Fibroblast of pulmonary artery (primary cell): ENCODE measurements around the gene LARGE1.

Source experiments
- DNase-seq: peaks from one replicate; pipeline ENCODE4 v3.0.0-alpha.2; 2010; ENCODE audit warnings: low read depth
- H3K4me3 ChIP-seq: replicated peaks from 2 replicates; pipeline ENCODE4 v1.5.1; 2011; ENCODE audit warnings: low read depth, mild to moderate bottlenecking, control low read depth, low read length, moderate library complexity
- TF ChIP-seq, protein P1 (sequence below): IDR thresholded peaks from 2 replicates; pipeline ENCODE4 v1.5.1; 2011; ENCODE audit warnings: mild to moderate bottlenecking, control low read depth, low read length, inconsistent platforms; ENCODE audit errors: missing control alignments

The LARGE1 gene

DNA sequence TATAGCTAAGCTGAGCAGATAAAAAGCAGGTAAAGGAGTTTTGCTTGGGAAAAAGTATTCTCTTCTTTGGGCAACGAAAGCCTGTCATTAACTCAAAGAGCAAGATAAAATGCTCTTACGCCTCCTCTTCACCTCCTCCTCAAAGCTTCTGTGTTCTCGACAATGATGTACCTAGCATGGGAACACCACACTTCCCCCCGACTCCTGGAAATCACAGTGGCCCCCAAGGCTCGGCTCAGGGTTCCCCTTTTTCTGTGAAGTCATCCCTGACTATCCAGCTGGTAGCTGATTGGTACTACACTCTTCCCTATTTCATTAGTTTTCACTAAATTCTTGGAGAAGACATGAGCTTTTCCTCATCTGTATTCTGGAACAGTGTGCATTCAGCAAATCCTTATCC is 336.1 kb downstream of the LARGE1 start:
- TF ChIP-seq, protein P1, sequence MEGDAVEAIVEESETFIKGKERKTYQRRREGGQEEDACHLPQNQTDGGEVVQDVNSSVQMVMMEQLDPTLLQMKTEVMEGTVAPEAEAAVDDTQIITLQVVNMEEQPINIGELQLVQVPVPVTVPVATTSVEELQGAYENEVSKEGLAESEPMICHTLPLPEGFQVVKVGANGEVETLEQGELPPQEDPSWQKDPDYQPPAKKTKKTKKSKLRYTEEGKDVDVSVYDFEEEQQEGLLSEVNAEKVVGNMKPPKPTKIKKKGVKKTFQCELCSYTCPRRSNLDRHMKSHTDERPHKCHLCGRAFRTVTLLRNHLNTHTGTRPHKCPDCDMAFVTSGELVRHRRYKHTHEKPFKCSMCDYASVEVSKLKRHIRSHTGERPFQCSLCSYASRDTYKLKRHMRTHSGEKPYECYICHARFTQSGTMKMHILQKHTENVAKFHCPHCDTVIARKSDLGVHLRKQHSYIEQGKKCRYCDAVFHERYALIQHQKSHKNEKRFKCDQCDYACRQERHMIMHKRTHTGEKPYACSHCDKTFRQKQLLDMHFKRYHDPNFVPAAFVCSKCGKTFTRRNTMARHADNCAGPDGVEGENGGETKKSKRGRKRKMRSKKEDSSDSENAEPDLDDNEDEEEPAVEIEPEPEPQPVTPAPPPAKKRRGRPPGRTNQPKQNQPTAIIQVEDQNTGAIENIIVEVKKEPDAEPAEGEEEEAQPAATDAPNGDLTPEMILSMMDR = no peak
- H3K4me3 ChIP-seq = no peak overlapping the region
- no peak for DNase-seq

DNA sequence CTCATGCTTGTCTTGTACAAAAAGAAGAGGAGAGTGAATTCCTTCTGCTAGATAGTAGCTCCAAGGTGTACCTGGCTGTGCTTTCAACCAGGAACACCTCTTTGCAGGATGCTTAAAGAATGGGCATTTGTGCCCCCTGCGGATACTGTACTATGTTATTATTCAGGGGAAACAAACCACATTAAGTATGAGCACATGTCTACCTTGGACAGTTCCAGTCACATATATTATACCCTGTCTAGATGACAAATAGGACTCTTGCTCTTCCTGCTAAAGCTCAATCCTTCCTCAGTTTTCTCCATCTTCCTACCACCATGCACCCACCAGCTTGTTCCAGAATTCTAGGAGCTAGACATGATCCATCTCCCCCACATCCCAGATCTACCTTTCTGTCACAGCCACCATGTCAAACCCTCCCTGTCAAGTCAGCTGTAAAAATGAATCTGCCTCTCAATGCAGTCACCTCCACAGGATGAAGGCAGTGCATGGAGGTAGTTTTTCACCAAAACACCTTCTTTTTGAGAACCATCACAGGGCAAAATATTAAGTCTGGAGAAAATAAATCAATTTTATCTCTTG is 337.4 kb downstream of the LARGE1 start:
- no peak for DNase-seq
- no peak overlapping the region for H3K4me3 ChIP-seq
- TF ChIP-seq, protein P1 = no peak

DNA sequence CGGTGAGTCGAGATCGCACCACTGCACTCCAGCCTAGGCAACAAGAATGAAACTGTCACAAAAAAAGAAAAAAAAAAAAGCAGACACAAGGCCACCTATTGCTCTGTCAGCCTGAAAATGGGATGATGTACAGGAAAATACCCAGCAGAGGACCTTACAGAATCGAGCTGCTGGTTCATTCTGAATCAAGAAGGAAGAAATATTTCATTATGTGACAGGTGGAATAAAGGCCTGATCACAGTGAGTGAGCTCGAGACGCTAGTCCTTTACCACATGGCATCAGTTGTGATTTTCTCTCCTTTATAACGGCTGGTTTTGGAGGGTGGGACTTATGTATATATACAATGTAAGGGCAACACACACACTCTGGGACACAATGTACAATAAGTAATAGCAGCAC is 340.0 kb downstream of the LARGE1 start:
- no peak for DNase-seq
- no peak overlapping the region for H3K4me3 ChIP-seq

DNA sequence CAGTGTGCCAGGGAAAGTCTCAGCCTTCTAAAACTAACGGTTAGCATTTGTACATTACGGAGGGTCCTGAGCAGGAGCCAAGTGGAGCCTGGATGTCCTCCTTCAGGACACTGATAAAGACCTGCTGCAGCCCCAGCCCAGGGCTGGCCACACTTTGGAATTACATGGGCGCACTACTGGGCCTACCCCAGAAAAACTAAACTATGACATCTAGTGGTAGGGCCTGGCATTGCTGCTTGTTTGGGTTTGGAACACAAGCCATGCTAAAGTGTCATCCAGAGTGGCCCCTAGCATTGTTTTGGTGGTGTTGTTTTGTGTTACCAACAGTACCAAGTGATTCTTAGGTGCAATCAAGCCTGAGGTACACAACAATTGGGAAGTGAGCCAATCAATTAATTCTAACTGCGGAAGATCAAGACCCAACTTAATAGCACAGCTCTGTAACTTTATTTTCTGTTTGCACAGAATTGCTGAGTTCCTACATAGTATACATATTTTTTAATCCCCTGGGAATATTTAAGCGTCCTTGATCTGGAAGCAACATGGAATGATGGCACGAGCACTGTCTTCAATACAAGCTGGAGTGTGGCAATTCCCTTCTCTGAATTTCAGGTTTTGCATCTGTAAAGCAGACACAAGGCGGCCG is 340.7 kb downstream of the LARGE1 start:
- H3K4me3 ChIP-seq = no peak overlapping the region
- TF ChIP-seq, protein P1 = peak; percentile 93
- peak; percentile 53 for DNase-seq

More for the DNA sequence above, 340.0 kb downstream of the LARGE1 start:
- TF ChIP-seq, protein P1 = no peak

DNA sequence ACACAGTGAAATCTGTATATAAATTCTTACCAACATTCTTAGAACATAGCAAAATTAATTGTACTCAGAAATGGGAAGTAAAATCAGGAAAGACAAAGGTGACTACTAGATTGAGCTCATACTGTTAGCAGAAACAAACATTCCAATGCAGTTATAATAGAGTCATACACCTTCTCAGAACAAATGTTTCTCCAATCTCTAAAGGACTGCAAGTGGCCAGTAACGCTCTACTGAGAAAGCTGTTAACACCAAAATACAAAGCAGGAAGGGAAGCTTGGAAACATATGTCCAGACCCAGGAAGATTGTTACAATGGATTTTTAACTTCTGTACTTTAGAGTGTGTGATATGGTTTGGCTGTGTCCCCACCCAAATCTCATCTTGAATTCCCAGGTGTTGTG is 341.5 kb downstream of the LARGE1 start:
- DNase-seq = no peak
- TF ChIP-seq, protein P1 = no peak
- H3K4me3 ChIP-seq = no peak overlapping the region

DNA sequence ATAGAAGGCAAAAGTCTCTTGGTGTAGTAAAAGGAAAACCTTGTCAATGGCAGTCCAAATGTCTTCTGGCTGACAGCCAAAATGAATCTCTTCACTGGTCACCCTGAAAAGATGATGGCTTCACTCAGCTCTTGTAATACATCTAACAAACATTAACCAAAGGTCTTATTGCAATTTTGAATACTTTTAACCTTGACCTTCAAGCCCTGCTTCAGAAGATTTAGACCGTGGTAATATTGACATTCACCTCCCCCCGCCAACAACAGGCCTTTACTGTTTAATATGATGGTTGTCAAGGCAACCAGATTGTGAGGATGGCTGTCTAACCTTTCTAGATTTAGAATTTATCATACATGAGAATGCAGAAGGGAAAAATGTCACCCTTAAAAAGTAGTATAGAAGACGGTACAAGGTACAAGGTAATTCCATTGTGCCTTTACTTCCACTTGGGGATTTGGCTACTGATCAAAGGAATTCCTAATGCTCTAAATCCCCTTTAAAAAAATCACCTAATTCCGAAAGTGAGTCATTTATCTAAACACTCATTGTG is 342.3 kb downstream of the LARGE1 start:
- H3K4me3 ChIP-seq = no peak overlapping the region
- TF ChIP-seq, protein P1 = no peak
- no peak for DNase-seq

DNA sequence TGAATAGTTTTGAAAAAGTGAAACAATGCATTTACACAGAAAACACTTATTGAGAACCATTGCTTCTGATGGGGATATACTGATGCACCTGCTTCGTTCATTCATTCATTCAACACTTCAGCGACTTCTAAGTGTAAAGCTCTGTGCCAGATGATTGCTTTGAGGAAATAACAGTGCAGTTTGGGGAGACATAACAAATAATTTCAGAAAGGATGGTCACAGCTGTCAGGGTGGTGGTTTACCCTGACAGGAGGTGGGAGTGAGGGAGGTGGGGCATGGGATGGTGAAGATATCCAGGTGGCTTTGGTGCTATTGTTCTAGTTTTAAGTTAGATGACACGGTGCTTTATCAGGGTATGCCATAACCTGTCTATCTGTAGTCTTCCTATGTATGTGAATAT is 344.1 kb downstream of the LARGE1 start:
- TF ChIP-seq, protein P1 = no peak

More for the DNA sequence above, 344.1 kb downstream of the LARGE1 start:
- no peak overlapping the region for H3K4me3 ChIP-seq
- no peak for DNase-seq
